ENCODE data around the gene CTCFL.
"Not testable (repeated sequence)": the region's sequence is repeated elsewhere in the genome, so short reads cannot be mapped to it uniquely, and the experiment has no call there.

CTCFL gene

GRCh38 chr20:57508381-57508780 lies 16.6 kb downstream of the CTCFL start:
- DNase-seq: no peak

GRCh38 chr20:57507477-57507876 lies 17.5 kb downstream of the CTCFL start:
- no peak for DNase-seq

- peak; percentile 76 for DNase-seq
Observed at GRCh38 chr20:57505979-57506378, 19.0 kb downstream of the CTCFL start.

GRCh38 chr20:57504411-57504810 lies 20.5 kb downstream of the CTCFL start:
- no peak for DNase-seq

- DNase-seq: no peak
Observed at GRCh38 chr20:57503035-57503658, 21.8 kb downstream of the CTCFL start.

- DNase-seq: no peak
Observed at GRCh38 chr20:57502336-57502700, 22.6 kb downstream of the CTCFL start.

GRCh38 chr20:57501461-57502335 lies 23.2 kb downstream of the CTCFL start:
- DNase-seq: no peak

- DNase-seq: no peak
Observed at GRCh38 chr20:57500962-57501361, 24.0 kb downstream of the CTCFL start.

GRCh38 chr20:57500235-57500634 lies 24.7 kb downstream of the CTCFL start:
- DNase-seq: no peak

- no peak for DNase-seq
Observed at GRCh38 chr20:57499676-57500075, 25.3 kb downstream of the CTCFL start.

- peak; percentile 29 for DNase-seq
Observed at GRCh38 chr20:57498425-57499400, 26.2 kb downstream of the CTCFL start.

- no peak for DNase-seq
Observed at GRCh38 chr20:57496592-57496991, 28.3 kb downstream of the CTCFL start.

- no peak for DNase-seq
Observed at GRCh38 chr20:57495978-57496377, 29.0 kb downstream of the CTCFL start.

GRCh38 chr20:57493091-57493615 lies 31.8 kb downstream of the CTCFL start:
- DNase-seq: no peak

- no peak for DNase-seq
Observed at GRCh38 chr20:57491373-57491772, 33.6 kb downstream of the CTCFL start.

GRCh38 chr20:57488277-57488676 lies 36.7 kb downstream of the CTCFL start:
- DNase-seq: not testable (repeated sequence)

- DNase-seq: no peak
Observed at GRCh38 chr20:57485770-57486169, 39.2 kb downstream of the CTCFL start.

GRCh38 chr20:57484772-57485171 lies 40.2 kb downstream of the CTCFL start:
- DNase-seq: no peak

- no peak for DNase-seq
Observed at GRCh38 chr20:57483287-57484050, 41.5 kb downstream of the CTCFL start.

- no peak for DNase-seq
Observed at GRCh38 chr20:57482796-57483195, 42.1 kb downstream of the CTCFL start.

- no peak for DNase-seq
Observed at GRCh38 chr20:57482148-57482547, 42.8 kb downstream of the CTCFL start.

- DNase-seq: no peak
Observed at GRCh38 chr20:57481281-57481711, 43.6 kb downstream of the CTCFL start.
